GM18505 (cell line): ENCODE results near the gene PXDN.
"Not testable (repeated sequence)": the region's sequence is repeated elsewhere in the genome, so short reads cannot be mapped to it uniquely, and the experiment has no call there.

Experiments
- ATAC-seq: cut with Tn5 transposase; IDR thresholded peaks from one replicate; pipeline ENCODE4 v1.9.1; 2021; ENCODE audit not compliant: unreplicated experiment
- POLR2A ChIP-seq: IDR thresholded peaks from 4 replicates; pipeline ENCODE4 v1.6.1; 2011; ENCODE audit warnings: borderline replicate concordance; ENCODE audit not compliant: insufficient read depth, insufficient read length; ENCODE audit errors: extremely low read depth

Gene PXDN

DNA sequence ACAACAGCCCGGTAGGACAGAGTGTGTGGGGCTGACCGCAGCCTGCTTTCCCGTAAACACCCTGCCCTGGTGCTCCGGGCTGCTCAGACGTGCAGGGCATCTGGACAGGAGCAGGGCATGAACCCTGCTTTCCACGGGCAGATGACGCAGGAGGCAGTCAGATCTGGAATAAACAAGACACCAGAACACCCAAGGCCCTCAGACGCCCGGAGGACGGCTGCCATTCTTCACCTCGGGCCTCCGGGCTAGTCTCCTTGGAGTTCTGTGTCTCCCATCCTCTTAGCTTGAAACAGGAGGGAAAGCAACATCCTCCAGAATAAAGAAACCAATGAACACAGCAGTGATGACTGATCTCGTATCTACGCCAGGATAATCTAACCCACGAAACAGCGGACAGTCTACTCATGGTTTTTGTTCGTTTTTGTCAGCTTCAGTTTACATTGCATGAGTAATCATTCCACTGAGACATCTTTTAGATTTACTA lies 7.3 kb downstream of the PXDN start:
- no peak for TF ChIP-seq POLR2A
- no peak for ATAC-seq

DNA sequence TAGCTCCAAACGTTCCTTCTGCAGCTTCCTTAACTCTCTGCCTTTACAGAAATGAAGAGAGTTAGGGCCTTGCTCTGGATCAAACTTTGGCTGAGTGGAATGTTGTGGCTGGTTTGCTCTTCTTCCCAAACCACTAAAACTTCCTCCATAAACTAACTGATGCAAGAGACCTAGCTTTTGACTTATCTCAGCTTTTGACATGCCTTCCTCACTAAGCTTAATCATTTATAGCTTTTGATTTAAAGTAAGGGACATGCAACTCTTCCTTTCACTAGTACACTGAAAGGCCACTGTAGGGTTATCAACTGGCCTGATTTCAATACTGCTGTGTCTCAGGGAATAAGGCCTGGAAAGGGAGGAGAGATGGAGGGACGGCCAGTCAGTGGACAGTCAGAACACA lies 8.3 kb downstream of the PXDN start:
- ATAC-seq = no peak
- TF ChIP-seq POLR2A = no peak

DNA sequence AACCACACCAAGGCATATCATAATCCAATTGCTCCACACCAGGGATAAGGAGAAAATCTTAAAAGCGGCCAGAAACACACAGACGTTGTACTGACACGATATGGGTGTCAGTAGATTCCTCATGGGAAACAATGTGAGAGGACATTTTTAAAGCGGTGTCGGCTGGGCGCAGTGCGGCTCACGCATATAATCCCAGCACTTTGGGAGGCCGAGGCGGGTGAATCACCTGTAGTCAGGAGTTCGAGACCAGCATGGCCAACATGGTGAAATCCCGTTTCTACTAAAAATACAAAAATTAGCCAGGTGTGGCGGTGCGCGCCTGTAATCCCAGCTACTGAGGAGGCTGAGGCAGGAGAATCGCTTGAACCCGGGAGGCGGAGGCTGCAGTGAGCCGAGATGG lies 11.0 kb downstream of the PXDN start:
- not testable (repeated sequence) for ATAC-seq

DNA sequence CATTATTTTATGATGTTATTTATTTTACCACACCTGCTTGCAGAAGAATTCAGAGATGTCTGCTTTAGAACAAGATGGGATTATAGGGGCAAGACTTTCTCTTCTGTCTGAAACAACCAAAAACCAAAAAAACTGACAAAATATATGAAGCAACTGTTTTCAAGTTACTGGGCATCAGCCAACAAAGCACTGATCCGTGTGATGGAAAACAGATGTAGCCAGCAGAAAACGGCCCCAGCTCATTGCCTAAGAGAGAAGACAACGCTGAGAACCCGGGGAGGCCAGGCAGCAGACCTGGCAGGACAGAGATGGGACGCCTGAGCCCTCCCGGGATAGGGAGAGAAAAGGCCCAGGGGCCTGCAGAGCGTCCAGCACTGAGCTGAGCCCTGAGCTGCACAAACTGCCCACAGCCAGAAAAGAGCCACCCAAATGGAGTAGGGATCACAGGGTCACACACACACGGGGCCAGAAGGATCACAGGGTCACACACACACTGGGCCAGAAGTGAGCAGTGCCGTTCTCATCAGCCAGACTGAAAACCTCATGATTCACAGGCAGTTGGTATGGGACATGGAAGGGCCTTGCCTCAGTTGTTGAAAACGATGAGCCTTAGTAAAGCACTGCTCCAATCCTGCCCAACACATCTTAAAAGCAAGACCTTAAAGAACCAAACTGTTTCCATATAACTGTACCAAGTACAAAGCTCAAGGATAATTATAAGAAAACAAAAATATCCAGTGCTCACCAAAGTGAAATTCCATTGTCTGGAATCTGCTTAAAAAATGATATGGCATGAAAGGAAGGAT lies 12.1 kb downstream of the PXDN start:
- ATAC-seq = no peak

DNA sequence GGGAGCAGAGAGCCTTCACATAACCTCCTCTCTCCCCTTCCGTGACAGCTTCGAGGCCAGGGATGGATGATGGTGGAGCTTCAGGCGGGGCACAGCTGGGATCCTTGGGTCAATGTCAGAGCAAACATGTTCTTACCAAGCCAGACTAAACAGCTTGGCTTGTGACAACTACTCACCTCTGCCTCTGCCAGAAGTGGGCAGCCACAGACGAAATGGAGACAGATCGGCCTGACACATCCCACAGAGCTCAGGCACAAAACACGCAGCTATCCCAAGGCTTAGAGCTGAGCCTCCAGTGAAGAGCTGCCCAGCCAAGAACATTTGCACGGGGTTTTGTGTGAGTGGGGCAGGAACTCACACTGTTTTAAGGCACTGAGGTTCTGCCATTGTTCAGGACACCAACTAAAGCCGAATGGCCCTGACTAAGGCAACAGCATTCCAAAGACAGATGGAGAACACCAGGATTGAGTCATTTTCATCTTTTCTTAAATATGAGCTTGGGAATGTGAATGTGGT lies 12.8 kb downstream of the PXDN start:
- no peak for TF ChIP-seq POLR2A
- ATAC-seq = no peak

More for the DNA sequence above, 12.1 kb downstream of the PXDN start:
- TF ChIP-seq POLR2A = no peak

DNA sequence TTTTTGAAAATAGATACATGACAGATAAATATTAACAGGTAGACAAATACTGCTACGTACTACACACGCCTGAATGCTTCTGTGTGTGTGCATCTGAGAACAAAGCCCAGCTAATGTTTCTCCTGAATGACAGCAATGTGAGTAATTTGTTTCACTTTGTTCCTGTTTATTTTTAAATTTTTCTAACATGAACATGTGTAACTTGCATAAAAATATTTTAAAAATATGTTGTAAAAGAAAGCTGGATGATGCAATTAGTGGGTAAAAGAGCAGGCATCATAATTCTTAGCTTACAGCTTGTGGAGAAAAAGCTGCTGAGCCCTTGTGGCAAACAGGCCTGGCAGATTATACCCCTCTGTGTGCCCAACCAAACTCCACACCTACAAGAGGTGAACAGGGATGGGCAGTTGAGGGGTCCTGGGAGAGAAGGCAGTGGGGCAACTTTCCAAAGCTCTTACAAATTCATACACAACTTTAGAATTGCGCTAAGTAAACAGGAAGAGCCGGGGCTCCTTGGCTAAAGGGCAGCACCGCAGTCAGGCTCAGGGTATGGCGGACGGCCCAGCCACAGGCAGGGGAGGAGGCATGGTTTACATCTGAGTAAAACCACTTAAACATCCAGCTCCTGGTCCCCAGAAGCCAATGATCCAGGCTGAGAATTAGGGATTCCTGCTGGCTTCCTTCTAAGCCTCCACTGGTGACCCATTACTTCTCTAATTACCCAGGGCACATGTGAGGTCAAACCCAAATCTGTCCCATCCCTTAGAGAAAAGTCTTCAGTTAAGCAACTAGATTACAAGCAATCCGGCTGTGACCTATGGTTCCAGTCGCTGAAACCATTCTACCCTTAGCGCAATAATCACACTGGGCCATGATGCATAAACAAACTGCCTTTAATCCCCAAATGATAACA lies 14.0 kb downstream of the PXDN start:
- no peak for ATAC-seq
- no peak for TF ChIP-seq POLR2A

DNA sequence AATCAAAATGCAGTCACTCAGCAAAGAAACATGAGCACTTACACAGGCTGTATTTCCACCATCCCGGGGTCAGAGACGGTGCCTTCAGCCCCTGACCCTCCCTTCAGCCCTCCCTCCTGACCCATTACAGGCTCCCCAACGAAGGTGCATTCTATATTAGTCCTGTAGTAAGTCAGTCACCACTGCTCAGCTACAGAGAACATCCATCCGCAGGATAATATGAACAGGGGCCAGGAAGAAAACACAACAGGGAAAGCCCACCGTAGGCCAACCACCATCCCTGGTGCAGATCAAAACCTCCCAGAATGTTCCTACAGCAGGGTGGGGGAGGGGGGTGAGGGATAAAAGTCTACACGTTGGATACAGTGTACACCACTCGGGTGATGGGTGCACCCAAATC lies 15.1 kb downstream of the PXDN start:
- TF ChIP-seq POLR2A = no peak
- no peak for ATAC-seq

DNA sequence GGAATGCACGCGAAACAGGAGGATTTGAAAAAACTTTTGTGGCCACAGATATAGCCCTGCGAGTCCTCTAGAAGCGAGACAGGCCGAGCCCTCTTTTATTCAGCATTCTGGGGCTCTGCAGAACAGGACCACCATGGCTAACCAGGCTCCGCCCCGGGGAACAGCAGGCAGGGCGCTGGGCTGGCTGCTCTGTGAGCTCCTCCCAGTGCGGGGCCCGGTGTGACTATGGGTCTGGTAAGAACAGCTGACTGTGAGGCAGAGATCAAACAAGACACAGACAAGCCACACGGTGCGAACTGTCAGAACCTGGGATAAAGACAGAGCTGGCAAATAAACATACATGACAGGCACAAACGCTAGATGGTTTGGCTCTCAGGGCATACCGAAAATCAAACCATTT lies 15.5 kb downstream of the PXDN start:
- TF ChIP-seq POLR2A = no peak
- no peak for ATAC-seq

DNA sequence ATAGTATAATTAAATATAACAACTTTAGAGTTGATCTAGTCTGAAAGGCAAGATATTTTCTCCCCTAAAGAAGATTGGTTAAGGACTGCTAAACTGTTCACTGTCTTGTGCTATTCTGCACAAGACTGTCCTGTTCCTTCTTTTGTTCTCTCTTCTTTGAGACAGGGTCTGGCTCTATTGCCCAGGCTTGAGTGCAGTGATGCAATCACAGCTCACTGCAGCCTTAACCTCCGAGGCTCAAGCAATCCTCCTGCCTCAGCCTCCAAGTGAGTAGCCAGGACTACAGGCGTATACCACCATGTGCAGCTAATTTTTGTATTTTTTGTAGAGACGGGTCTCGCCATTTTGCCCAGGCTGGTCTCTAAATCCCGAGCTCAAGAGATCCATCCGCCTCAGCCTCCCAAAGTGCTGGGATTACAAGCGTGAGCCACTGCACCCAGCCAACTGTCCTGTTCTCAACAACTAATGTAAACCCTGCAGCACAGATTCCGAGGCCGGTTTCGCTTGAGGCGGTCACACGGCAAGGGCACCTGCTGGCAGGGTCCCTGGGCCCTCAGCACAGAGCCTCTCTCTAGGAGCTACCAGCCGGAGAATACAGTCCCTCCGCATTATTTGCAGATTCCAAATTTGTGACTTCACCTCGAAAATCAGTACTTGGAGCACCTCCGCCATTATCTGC lies 16.4 kb downstream of the PXDN start:
- TF ChIP-seq POLR2A = no peak
- ATAC-seq = no peak

DNA sequence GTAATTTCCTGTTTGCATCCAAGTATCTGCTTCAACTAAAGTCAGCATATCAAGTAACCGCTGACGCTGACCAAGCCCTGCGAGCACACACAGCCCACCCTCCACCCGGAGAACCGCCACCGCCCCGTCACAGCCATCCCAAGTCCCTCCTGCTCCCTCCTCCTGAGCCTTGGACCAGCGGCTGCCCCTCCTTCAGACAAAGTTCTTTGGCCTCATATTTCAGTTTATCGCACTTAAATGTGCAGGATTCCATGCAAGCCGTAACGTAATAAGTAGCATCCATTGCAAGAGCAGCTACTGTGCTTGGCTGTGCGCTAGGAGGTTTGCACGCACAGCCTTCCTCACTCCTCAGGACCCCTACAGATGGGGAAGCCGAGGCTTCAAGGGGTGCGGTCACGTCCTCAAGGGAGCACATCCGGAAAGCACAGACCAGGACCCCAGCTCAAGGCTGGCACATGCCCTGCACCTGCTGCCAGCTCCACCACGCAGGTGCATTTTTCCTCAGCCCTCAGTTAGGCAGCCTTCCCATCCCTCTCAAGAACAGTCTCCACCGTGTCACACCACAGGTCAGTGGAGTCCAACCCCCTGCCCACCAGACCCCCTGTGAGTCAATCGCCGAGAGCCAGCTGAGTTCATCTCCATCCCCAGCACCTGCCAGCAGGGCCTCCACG lies 17.1 kb downstream of the PXDN start:
- ATAC-seq = no peak
- no peak for TF ChIP-seq POLR2A

DNA sequence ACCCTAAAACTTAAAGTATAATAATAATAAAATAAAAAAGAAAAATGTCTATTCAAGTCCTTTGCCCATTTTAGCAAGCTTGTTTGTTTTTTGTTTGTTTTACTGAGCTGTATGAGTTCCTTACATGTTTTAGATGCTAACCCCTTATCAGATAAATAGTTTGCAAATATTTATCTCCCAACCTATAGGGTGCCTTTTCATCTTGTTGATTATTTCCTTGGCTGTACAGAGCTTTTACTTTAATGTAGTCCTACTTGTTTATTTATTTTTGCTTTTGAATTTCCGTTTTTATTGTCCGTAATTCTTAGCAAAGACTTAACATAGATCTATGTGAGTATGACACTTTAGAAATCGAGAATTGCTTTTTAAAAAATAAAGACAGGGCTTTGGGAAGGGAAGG lies 17.8 kb downstream of the PXDN start:
- no peak for TF ChIP-seq POLR2A
- ATAC-seq = no peak

DNA sequence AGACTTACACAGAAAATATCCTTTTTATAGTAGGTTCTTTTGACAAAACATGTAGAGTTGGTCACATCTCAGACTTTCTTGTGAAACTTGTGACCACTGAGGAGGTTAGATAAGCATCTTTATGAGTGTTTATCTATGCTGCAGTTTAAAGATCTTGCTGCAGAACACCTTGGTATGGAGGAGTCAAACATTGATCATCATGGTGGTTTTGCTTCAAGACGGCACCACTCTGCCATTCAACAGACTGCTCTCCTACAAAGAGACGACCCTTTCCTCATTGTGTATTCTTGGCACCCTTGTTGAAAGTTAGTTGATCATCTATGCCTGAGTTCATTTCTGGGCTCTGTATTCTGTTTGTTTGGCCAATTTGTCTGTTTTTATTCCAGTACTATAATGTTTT lies 20.0 kb downstream of the PXDN start:
- not testable (repeated sequence) for ATAC-seq

DNA sequence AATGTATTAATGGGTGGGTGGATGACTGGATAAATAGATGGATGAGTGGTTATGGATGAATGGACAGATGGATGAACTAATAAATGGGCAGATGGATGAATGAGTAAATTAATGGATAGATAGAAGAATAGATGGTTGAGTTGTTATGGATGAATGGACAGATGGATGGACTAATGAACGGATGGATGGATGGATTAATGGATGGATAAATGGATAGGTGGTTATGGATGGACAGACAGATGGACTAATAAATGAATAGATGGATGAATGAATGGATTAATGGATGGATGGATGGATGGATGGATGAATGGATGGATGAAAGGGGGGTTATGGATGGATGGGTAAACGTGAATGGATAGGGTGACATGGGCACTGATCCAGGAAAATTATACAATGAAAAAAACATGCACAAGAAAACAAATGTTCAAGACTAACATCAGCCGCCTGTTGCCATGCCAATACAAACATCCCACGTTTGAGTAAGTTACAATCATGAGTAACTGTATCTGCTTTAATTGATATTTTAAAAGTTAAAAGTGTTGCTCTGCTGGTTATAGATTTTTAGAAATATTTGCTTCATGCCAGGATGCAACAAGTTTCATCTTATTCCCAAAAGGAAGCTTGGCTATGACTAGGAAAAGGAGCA lies 20.8 kb downstream of the PXDN start:
- TF ChIP-seq POLR2A = no peak
- no peak for ATAC-seq

DNA sequence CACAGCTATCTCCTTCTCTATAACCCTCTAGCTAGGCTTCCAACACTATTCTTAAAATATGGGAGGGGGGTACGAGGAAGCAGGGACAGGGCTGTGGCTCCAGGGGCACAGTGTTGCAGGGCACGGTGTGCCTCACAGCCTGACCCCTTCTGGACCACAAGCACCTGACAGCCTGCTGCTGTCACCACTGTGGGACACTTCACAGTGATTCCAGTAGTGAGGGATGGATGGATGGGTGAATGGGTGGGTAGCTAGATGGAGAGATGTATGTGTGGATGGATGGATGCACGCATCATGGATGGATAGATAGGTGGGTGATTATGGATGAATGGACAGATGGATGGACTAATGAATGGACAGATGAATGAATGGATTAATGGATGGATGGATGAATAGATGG lies 21.6 kb downstream of the PXDN start:
- no peak for ATAC-seq
- TF ChIP-seq POLR2A = no peak
